ENCODE measurements around the gene CALN1.
"Not testable (repeated sequence)": the region's sequence is repeated elsewhere in the genome, so short reads cannot be mapped to it uniquely, and the experiment has no call there.

CALN1 gene

GRCh38 chr7:72267291-72267800 lies 144.8 kb downstream of the CALN1 start:
- no peak for DNase-seq (ENCODE audit: low read depth in 2 of 2)

- DNase-seq (ENCODE audit: low read depth in 2 of 2), result no peak
Measured at GRCh38 chr7:72266771-72267170, 145.4 kb downstream of the CALN1 start.

- no peak for DNase-seq (ENCODE audit: low read depth in 2 of 2)
Measured at GRCh38 chr7:72265071-72265904, 146.8 kb downstream of the CALN1 start.

- no peak for DNase-seq (ENCODE audit: low read depth in 2 of 2)
Measured at GRCh38 chr7:72260406-72260805, 151.7 kb downstream of the CALN1 start.

- DNase-seq (ENCODE audit: low read depth in 2 of 2), result no peak
Measured at GRCh38 chr7:72258074-72258473, 154.1 kb downstream of the CALN1 start.

GRCh38 chr7:72254455-72254854 lies 157.7 kb downstream of the CALN1 start:
- no peak for DNase-seq (ENCODE audit: low read depth in 2 of 2)

GRCh38 chr7:72249106-72249505 lies 163.0 kb downstream of the CALN1 start:
- DNase-seq (ENCODE audit: low read depth in 2 of 2), result no peak

- no peak for DNase-seq (ENCODE audit: low read depth in 2 of 2)
Measured at GRCh38 chr7:72244826-72245398, 167.2 kb downstream of the CALN1 start.

- no peak for DNase-seq (ENCODE audit: low read depth in 2 of 2)
Measured at GRCh38 chr7:72243329-72243728, 168.8 kb downstream of the CALN1 start.

GRCh38 chr7:72235351-72235750 lies 176.8 kb downstream of the CALN1 start:
- DNase-seq (ENCODE audit: low read depth in 2 of 2), result no peak

GRCh38 chr7:72234086-72234485 lies 178.1 kb downstream of the CALN1 start:
- DNase-seq (ENCODE audit: low read depth in 2 of 2), result no peak

GRCh38 chr7:72230281-72230680 lies 181.9 kb downstream of the CALN1 start:
- DNase-seq (ENCODE audit: low read depth in 2 of 2), result no peak

- DNase-seq (ENCODE audit: low read depth in 2 of 2), result no peak
Measured at GRCh38 chr7:72223351-72223750, 188.8 kb downstream of the CALN1 start.

- no peak for DNase-seq (ENCODE audit: low read depth in 2 of 2)
Measured at GRCh38 chr7:72222136-72222535, 190.0 kb downstream of the CALN1 start.

- DNase-seq (ENCODE audit: low read depth in 2 of 2), result no peak
Measured at GRCh38 chr7:72219500-72219899, 192.6 kb downstream of the CALN1 start.

- DNase-seq (ENCODE audit: low read depth in 2 of 2), result no peak
Measured at GRCh38 chr7:72217151-72217550, 195.0 kb downstream of the CALN1 start.

- no peak for DNase-seq (ENCODE audit: low read depth in 2 of 2)
Measured at GRCh38 chr7:72213769-72214168, 198.4 kb downstream of the CALN1 start.

- no peak for DNase-seq (ENCODE audit: low read depth in 2 of 2)
Measured at GRCh38 chr7:72213081-72213480, 199.1 kb downstream of the CALN1 start.

GRCh38 chr7:72211175-72211574 lies 201.0 kb downstream of the CALN1 start:
- no peak for DNase-seq (ENCODE audit: low read depth in 2 of 2)

- DNase-seq (ENCODE audit: low read depth in 2 of 2), result not testable (repeated sequence)
Measured at GRCh38 chr7:72209006-72209405, 203.1 kb downstream of the CALN1 start.

GRCh38 chr7:72196176-72196575 lies 216.0 kb downstream of the CALN1 start:
- no peak for DNase-seq (ENCODE audit: low read depth in 2 of 2)

GRCh38 chr7:72190919-72191318 lies 221.2 kb downstream of the CALN1 start:
- no peak for DNase-seq (ENCODE audit: low read depth in 2 of 2)

- no peak for DNase-seq (ENCODE audit: low read depth in 2 of 2)
Measured at GRCh38 chr7:72190146-72190545, 222.0 kb downstream of the CALN1 start.
